HepG2 (cell line): ENCODE results near the gene MAST1. TPM values are rescaled to one million over a fixed set of nuclear protein-coding genes. Genes with fewer than 3 reads are reported as not detected.

Experiments
- ATRX ChIP-seq: sonication (generic); formaldehyde crosslinking; IDR thresholded peaks from 2 replicates; pipeline ENCODE4 v1.4.0; 2020; ENCODE audit warnings: missing genetic modification reagents, borderline replicate concordance
- CENPT ChIP-seq: sonication (generic); formaldehyde crosslinking; IDR thresholded peaks from 2 replicates; pipeline ENCODE4 v1.8.0; 2022; ENCODE audit warnings: low read depth, mild to moderate bottlenecking, moderate library complexity, missing genetic modification reagents
- DZIP1 ChIP-seq: sonication (generic); formaldehyde crosslinking; IDR thresholded peaks from 2 replicates; pipeline ENCODE4 v1.5.0; 2020; ENCODE audit warnings: mild to moderate bottlenecking, missing genetic modification reagents
- HCFC1 ChIP-seq: fragments of 150-350 bp; IDR thresholded peaks from 2 replicates; pipeline ENCODE4 v1.6.1; 2014; ENCODE audit warnings: low read depth, low read length
- HDAC2 ChIP-seq: sonication (generic); formaldehyde crosslinking; IDR thresholded peaks from 2 replicates; pipeline ENCODE4 v1.4.0; 2020; ENCODE audit warnings: missing genetic modification reagents
- HMG20A ChIP-seq: IDR thresholded peaks from 2 replicates; pipeline ENCODE4 v1.6.1; 2016; ENCODE audit warnings: borderline replicate concordance
- NFIC ChIP-seq: IDR thresholded peaks from 2 replicates; pipeline ENCODE4 v1.6.1; 2012; ENCODE audit warnings: mild to moderate bottlenecking, low read length, inconsistent platforms
- NFKB2 ChIP-seq: sonication (generic); formaldehyde crosslinking; IDR thresholded peaks from 2 replicates; pipeline ENCODE4 v1.4.0; 2020; ENCODE audit warnings: missing genetic modification reagents, borderline replicate concordance
- PHF5A ChIP-seq: IDR thresholded peaks from one replicate; pipeline ENCODE4 v1.6.1; 2018; ENCODE audit warnings: low read depth, missing genetic modification reagents; ENCODE audit not compliant: unreplicated experiment
- PITX1 ChIP-seq: sonication (generic); formaldehyde crosslinking; IDR thresholded peaks from 2 replicates; pipeline ENCODE4 v1.5.1; 2020; ENCODE audit warnings: mild to moderate bottlenecking, missing genetic modification reagents
- PPARG ChIP-seq: conservative IDR thresholded peaks from 2 replicates; pipeline ENCODE4 v1.6.1; 2016; ENCODE audit warnings: missing biosample characterization, missing genetic modification reagents
- TAF15 ChIP-seq: fragments of 200-400 bp; formaldehyde crosslinking; IDR thresholded peaks from one replicate; pipeline ENCODE4 v1.6.1; 2018; ENCODE audit warnings: mild to moderate bottlenecking, low read depth, low read length; ENCODE audit not compliant: poor library complexity, severe bottlenecking
- ZBED4 ChIP-seq: sonication (generic); formaldehyde crosslinking; IDR thresholded peaks from 2 replicates; pipeline ENCODE4 v1.4.0; 2020; ENCODE audit warnings: missing genetic modification reagents, borderline replicate concordance
- ZFX ChIP-seq: sonication (generic); formaldehyde crosslinking; IDR thresholded peaks from 2 replicates; pipeline ENCODE4 v1.4.0; 2020; ENCODE audit warnings: mild to moderate bottlenecking, low read depth, missing genetic modification reagents, moderate library complexity
- ZFY ChIP-seq: sonication (generic); formaldehyde crosslinking; IDR thresholded peaks from 2 replicates; pipeline ENCODE4 v1.4.0; 2020; ENCODE audit warnings: missing genetic modification reagents
- ZNF230 ChIP-seq: sonication (generic); formaldehyde crosslinking; IDR thresholded peaks from 2 replicates; pipeline ENCODE4 v1.4.0; 2020; ENCODE audit warnings: mild to moderate bottlenecking, missing genetic modification reagents
- polyA plus RNA-seq, 8 experiments: library from polyadenylated mRNA; depleted of rRNA in 3 of 8; stranded (reverse) in 7 of 8; unstranded in 1 of 8; fragments of >200 nt; fragmentation: Illumina TruSeq in 4 of 8; extraction: Trizol in 4 of 8; gene quantifications; 2 replicates each; pipeline versions ENCODE4 v1.2.1 to v1.2.3, GENCODE V29; 2011 to 2016; ENCODE audit warnings: low read depth in 4 of 8, missing spikeins in 1 of 8, mixed read lengths in 1 of 8; ENCODE audit not compliant: insufficient read depth in 1 of 8
- total RNA-seq, 5 experiments: library from RNA; depleted of rRNA; stranded (reverse); fragments of >200 nt; fragmentation: Illumina TruSeq; extraction: Trizol; gene quantifications; 2 replicates each; pipeline ENCODE4 v1.2.3, GENCODE V29; 2016; ENCODE audit warnings: low read depth in 1 of 5
- TF ChIP-seq, protein P1 (sequence below): sonication (generic); formaldehyde crosslinking; IDR thresholded peaks from 2 replicates; pipeline ENCODE4 v1.8.1; 2023; ENCODE audit warnings: mild to moderate bottlenecking, missing genetic modification reagents
- TF ChIP-seq, protein P2 (sequence below): sonication (generic); formaldehyde crosslinking; IDR thresholded peaks from 2 replicates; pipeline ENCODE4 v1.9.0; 2021; ENCODE audit warnings: missing genetic modification reagents, mild to moderate bottlenecking, borderline replicate concordance
- TF ChIP-seq, protein P3 (sequence below): sonication (generic); formaldehyde crosslinking; IDR thresholded peaks from 2 replicates; pipeline ENCODE4 v1.8.0; 2022; ENCODE audit warnings: mild to moderate bottlenecking, missing genetic modification reagents, moderate library complexity
- TF ChIP-seq, protein P4 (sequence below): sonication (generic); formaldehyde crosslinking; IDR thresholded peaks from 2 replicates; pipeline ENCODE4 v1.4.0; 2020; ENCODE audit warnings: missing genetic modification reagents

MAST1 gene
- total and polyA plus RNA-seq, 2 of the 13 experiments (the other 11 are each of a cell fraction or from before 2014, with no cell fraction given) = 0.73 to 4.7 TPM

DNA sequence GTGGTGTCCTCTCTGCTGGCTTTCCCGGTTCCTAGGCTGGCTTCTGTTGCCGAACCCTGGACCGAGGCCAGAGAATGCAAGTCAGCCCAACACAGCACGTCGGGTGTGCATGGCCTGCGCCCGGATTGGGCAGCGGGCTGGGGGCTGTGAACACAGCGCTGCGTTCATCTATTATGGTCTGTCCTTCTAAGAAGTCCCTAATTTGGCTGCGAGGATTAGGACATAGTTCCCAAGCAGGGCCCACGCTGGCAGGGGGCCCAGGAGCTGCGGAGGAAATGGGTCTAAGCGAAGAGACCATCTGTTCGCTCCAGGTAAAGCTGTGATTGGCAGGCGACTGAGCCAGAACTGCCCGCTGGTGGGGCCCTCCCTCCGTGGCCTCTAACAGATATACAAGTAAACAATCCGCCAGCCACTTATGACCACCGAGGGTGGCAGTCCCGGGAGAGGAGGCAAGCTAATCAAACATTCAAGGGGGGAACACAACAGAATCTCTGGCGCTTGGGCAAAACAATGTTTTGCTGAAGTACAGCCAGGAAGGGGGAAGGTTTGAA, 74.8 kb downstream of the MAST1 start (continued):
- peak; percentile 64; the same call in 1 of the 2 replicates for TF ChIP-seq ZBED4 (CRISPR knock-in tag)
- TF ChIP-seq HDAC2 (CRISPR knock-in tag) = 0 out of 2 replicates have a peak, but pooled peaks have one; percentile 30
- no peak for TF ChIP-seq ATRX
- 0 out of 2 replicates have a peak, but pooled peaks have one; percentile 50 for TF ChIP-seq PITX1
- TF ChIP-seq CENPT (CRISPR knock-in tag) = no peak
- no peak for TF ChIP-seq HMG20A (CRISPR knock-in tag)
- 0 out of 2 replicates have a peak, but pooled peaks have one; percentile 17 for TF ChIP-seq PPARG
- 0 out of 2 replicates have a peak, but pooled peaks have one; percentile 27 for TF ChIP-seq NFIC
- TF ChIP-seq, protein P1, sequence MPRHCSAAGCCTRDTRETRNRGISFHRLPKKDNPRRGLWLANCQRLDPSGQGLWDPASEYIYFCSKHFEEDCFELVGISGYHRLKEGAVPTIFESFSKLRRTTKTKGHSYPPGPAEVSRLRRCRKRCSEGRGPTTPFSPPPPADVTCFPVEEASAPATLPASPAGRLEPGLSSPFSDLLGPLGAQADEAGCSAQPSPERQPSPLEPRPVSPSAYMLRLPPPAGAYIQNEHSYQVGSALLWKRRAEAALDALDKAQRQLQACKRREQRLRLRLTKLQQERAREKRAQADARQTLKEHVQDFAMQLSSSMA (CRISPR knock-in tag) = peak; percentile 64; the same call in 1 of the 2 replicates
- TF ChIP-seq, protein P2, sequence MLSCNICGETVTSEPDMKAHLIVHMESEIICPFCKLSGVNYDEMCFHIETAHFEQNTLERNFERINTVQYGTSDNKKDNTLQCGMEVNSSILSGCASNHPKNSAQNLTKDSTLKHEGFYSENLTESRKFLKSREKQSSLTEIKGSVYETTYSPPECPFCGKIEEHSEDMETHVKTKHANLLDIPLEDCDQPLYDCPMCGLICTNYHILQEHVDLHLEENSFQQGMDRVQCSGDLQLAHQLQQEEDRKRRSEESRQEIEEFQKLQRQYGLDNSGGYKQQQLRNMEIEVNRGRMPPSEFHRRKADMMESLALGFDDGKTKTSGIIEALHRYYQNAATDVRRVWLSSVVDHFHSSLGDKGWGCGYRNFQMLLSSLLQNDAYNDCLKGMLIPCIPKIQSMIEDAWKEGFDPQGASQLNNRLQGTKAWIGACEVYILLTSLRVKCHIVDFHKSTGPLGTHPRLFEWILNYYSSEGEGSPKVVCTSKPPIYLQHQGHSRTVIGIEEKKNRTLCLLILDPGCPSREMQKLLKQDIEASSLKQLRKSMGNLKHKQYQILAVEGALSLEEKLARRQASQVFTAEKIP (CRISPR knock-in tag) = no peak
- TF ChIP-seq ZNF230 = 0 out of 2 replicates have a peak, but pooled peaks have one; percentile 56
- no peak for TF ChIP-seq TAF15
- TF ChIP-seq, protein P3, sequence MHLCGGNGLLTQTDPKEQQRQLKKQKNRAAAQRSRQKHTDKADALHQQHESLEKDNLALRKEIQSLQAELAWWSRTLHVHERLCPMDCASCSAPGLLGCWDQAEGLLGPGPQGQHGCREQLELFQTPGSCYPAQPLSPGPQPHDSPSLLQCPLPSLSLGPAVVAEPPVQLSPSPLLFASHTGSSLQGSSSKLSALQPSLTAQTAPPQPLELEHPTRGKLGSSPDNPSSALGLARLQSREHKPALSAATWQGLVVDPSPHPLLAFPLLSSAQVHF (CRISPR knock-in tag) = no peak
- TF ChIP-seq, protein P4, sequence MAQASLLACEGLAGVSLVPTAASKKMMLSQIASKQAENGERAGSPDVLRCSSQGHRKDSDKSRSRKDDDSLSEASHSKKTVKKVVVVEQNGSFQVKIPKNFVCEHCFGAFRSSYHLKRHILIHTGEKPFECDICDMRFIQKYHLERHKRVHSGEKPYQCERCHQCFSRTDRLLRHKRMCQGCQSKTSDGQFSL (CRISPR knock-in tag) = no peak
- TF ChIP-seq ZFY (CRISPR knock-in tag) = peak; percentile 53
- no peak for TF ChIP-seq DZIP1 (CRISPR knock-in tag)
- TF ChIP-seq ZFX = peak; percentile 81
- TF ChIP-seq HCFC1 = no peak
- TF ChIP-seq PHF5A (CRISPR knock-in tag) = no peak
- peak; percentile 71; the same call in 1 of the 2 replicates for TF ChIP-seq NFKB2 (CRISPR knock-in tag)
